ENCODE measurements around the gene ARSB.
A peak's percentile ranks its signal among the peaks of the same experiment; 100 is the strongest.
"Not testable (repeated sequence)": the region's sequence is repeated elsewhere in the genome, so short reads cannot be mapped to it uniquely, and the experiment has no call there.

Gene ARSB

GRCh38 chr5:78929833-78930232 lies 55.3 kb downstream of the ARSB start:
- no peak for DNase-seq

GRCh38 chr5:78927657-78928282 lies 57.3 kb downstream of the ARSB start:
- no peak for DNase-seq

- no peak for DNase-seq
Measured at GRCh38 chr5:78926252-78926651, 58.9 kb downstream of the ARSB start.

- DNase-seq: no peak
Measured at GRCh38 chr5:78925129-78925876, 59.8 kb downstream of the ARSB start.

- no peak for DNase-seq
Measured at GRCh38 chr5:78923622-78923970, 61.5 kb downstream of the ARSB start.

- DNase-seq: no peak
Measured at GRCh38 chr5:78922879-78923621, 62.1 kb downstream of the ARSB start.

GRCh38 chr5:78920604-78921003 lies 64.5 kb downstream of the ARSB start:
- DNase-seq: no peak

- no peak for DNase-seq
Measured at GRCh38 chr5:78919796-78920195, 65.3 kb downstream of the ARSB start.

GRCh38 chr5:78916044-78916443 lies 69.1 kb downstream of the ARSB start:
- DNase-seq: no peak

GRCh38 chr5:78915170-78915569 lies 69.9 kb downstream of the ARSB start:
- no peak for DNase-seq

- DNase-seq: no peak
Measured at GRCh38 chr5:78912811-78913210, 72.3 kb downstream of the ARSB start.

GRCh38 chr5:78912085-78912771 lies 72.9 kb downstream of the ARSB start:
- no peak for DNase-seq

- not testable (repeated sequence) for DNase-seq
Measured at GRCh38 chr5:78909224-78909983, 75.7 kb downstream of the ARSB start.

GRCh38 chr5:78908173-78909061 lies 76.7 kb downstream of the ARSB start:
- peak; percentile 79 for DNase-seq

- DNase-seq: no peak
Measured at GRCh38 chr5:78907255-78907891, 77.7 kb downstream of the ARSB start.

GRCh38 chr5:78905084-78905938 lies 79.8 kb downstream of the ARSB start:
- no peak for DNase-seq

GRCh38 chr5:78903861-78904260 lies 81.2 kb downstream of the ARSB start:
- no peak for DNase-seq

GRCh38 chr5:78903353-78903752 lies 81.8 kb downstream of the ARSB start:
- DNase-seq: no peak

- DNase-seq: no peak
Measured at GRCh38 chr5:78899922-78900362, 85.2 kb downstream of the ARSB start.

- DNase-seq: no peak
Measured at GRCh38 chr5:78896132-78896531, 89.0 kb downstream of the ARSB start.
